Measurements from ENCODE around the gene TTC23. TPM values are rescaled to one million over a fixed set of nuclear protein-coding genes. Genes with fewer than 3 reads are reported as not detected.

Gene TTC23
- total RNA-seq, 1 experiment from 2014 or later = 13.4 TPM

DNA sequence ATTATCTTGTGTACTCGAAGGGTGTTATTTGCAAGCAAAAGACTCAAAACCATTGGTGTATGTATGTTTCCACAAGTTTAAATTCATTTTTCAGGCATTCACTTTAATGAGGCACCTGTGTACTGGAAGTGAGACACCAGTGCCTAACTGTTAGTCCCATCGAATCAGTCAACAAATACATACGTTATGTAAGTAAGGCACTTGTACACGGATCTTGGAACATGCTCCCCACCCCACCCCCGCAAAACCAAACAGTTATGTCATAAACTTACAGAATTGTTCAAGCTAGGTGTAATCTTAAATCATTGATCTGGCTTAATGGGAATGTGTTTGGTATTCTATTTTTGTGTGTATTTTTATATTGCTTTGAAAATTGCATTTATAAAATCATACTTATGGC is 19.1 kb upstream of the TTC23 start:
- Histone ChIP-seq H3K9me3 (ENCODE audit: low read depth, low read length, poor library complexity, severe bottlenecking) (no peaks in the 10 kb centered on the region), H3K36me3 (ENCODE audit: insufficient read depth, low read length, poor library complexity, severe bottlenecking) (no peaks in the 10 kb centered on the region), H3K27ac (ENCODE audit: low read depth, low read length, poor library complexity, severe bottlenecking) (no peak overlapping the region), H3K4me1 (ENCODE audit: insufficient read depth, low read length, poor library complexity, severe bottlenecking) (no peaks in the 10 kb centered on the region), H3K27me3 (replicated peaks; ENCODE audit: insufficient read depth, low read depth, low read length, poor library complexity) (no peaks in the 10 kb centered on the region), H3K4me3 (ENCODE audit: low read depth, low read length, poor library complexity, severe bottlenecking) (no peak overlapping the region)
- CTCF ChIA-PET = interaction anchor here (0.9 kb wide), 1 partner anchor 436 kb away, joined by 4 read pairs; no protein-coding TSS in a partner anchor
- no peak for TF ChIP-seq EZH2 (IDR thresholded peaks at IDR 0.05; ENCODE audit: borderline replicate concordance, low read depth, low read length, poor library complexity, severe bottlenecking)
- intact Hi-C loops (cut with micrococcal nuclease; ENCODE audit: unreplicated experiment) = no loop called here
- no TSS peak for BruUV-seq (replicated peaks)
- POLR2A ChIA-PET (ENCODE audit: low non-redundant PET) = no interaction called here
- no peak for DNase-seq (ENCODE audit: low spot score)

DNA sequence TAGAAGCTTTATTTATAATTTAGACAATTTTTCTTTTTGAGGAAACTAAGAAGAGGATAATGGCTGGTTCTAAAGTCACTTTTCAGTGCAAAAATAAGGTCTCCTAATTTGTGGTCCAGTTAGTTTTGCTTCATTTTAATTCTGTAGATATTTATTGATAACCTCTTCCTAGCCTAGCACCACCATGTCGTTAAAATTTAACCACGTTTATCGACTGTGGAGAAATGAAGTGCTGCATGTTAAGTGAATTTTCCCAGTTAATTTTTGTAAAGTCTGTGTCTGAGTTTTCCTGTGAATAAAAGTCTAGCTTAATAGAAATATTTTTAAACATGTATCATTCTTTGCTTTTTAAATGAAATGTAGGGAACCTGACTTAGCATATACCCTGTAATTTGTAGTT is 18.6 kb upstream of the TTC23 start:
- no peak overlapping the region for H3K4me3 ChIP-seq (ENCODE audit: low read depth, low read length, poor library complexity, severe bottlenecking)
- ChIA-PET CTCF (no interaction called here), POLR2A (ENCODE audit: low non-redundant PET) (no interaction called here)
- no peaks in the 10 kb centered on the region for H3K27me3 ChIP-seq (replicated peaks; ENCODE audit: insufficient read depth, low read depth, low read length, poor library complexity)
- no TSS peak for BruUV-seq (replicated peaks)
- H3K9me3 ChIP-seq (ENCODE audit: low read depth, low read length, poor library complexity, severe bottlenecking) = no peaks in the 10 kb centered on the region
- no peaks in the 10 kb centered on the region for H3K4me1 ChIP-seq (ENCODE audit: insufficient read depth, low read length, poor library complexity, severe bottlenecking)
- intact Hi-C loops (cut with micrococcal nuclease; ENCODE audit: unreplicated experiment) = no loop called here
- no peak for DNase-seq (ENCODE audit: low spot score)
- no peaks in the 10 kb centered on the region for H3K36me3 ChIP-seq (ENCODE audit: insufficient read depth, low read length, poor library complexity, severe bottlenecking)
- TF ChIP-seq, protein P1, sequence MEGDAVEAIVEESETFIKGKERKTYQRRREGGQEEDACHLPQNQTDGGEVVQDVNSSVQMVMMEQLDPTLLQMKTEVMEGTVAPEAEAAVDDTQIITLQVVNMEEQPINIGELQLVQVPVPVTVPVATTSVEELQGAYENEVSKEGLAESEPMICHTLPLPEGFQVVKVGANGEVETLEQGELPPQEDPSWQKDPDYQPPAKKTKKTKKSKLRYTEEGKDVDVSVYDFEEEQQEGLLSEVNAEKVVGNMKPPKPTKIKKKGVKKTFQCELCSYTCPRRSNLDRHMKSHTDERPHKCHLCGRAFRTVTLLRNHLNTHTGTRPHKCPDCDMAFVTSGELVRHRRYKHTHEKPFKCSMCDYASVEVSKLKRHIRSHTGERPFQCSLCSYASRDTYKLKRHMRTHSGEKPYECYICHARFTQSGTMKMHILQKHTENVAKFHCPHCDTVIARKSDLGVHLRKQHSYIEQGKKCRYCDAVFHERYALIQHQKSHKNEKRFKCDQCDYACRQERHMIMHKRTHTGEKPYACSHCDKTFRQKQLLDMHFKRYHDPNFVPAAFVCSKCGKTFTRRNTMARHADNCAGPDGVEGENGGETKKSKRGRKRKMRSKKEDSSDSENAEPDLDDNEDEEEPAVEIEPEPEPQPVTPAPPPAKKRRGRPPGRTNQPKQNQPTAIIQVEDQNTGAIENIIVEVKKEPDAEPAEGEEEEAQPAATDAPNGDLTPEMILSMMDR (conservative IDR thresholded peaks at IDR 0.05; ENCODE audit: low read depth, low read length) = no peak
- no peak for TF ChIP-seq EZH2 (IDR thresholded peaks at IDR 0.05; ENCODE audit: borderline replicate concordance, low read depth, low read length, poor library complexity, severe bottlenecking)
- H3K27ac ChIP-seq (ENCODE audit: low read depth, low read length, poor library complexity, severe bottlenecking) = no peak overlapping the region

DNA sequence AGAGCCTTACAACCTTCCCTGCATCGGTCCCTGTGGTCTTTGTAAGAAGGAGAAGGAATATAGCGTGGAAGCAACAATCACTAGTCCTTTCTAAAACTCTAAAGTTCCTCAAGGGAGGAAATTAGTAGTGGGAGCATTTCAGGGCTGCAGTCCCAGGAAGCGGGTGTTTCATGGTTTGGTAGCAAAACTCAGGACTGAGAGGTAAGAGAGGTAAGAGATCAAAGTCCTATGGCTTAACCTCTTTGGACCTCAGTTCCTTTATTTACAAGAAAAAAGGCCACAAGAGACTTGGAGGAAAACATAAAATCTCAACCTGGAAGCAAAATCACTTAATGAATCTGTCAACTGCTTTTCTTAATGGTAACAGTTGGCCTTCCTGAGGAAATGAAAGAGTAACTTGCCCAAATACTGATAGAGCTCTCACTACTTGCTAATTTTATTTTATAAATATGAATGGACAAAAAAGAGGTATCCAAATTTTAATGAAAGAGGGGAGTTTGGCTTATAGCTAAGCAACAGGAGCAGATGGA is 16.2 kb upstream of the TTC23 start:
- intact Hi-C loops (cut with micrococcal nuclease; ENCODE audit: unreplicated experiment) = no loop called here
- Histone ChIP-seq H3K4me1 (ENCODE audit: insufficient read depth, low read length, poor library complexity, severe bottlenecking) (no peaks in the 10 kb centered on the region), H3K9me3 (ENCODE audit: low read depth, low read length, poor library complexity, severe bottlenecking) (no peaks in the 10 kb centered on the region), H3K4me3 (ENCODE audit: low read depth, low read length, poor library complexity, severe bottlenecking) (no peak overlapping the region), H3K27ac (ENCODE audit: low read depth, low read length, poor library complexity, severe bottlenecking) (no peak overlapping the region), H3K27me3 (replicated peaks; ENCODE audit: insufficient read depth, low read depth, low read length, poor library complexity) (no peaks in the 10 kb centered on the region), H3K36me3 (ENCODE audit: insufficient read depth, low read length, poor library complexity, severe bottlenecking) (no peaks in the 10 kb centered on the region)
- BruUV-seq (replicated peaks) = no TSS peak
- ChIA-PET CTCF (no interaction called here), POLR2A (ENCODE audit: low non-redundant PET) (no interaction called here)
- no peak for DNase-seq (ENCODE audit: low spot score)
- TF ChIP-seq, protein P1 (conservative IDR thresholded peaks at IDR 0.05; ENCODE audit: low read depth, low read length) = no peak
- no peak for TF ChIP-seq EZH2 (IDR thresholded peaks at IDR 0.05; ENCODE audit: borderline replicate concordance, low read depth, low read length, poor library complexity, severe bottlenecking)

DNA sequence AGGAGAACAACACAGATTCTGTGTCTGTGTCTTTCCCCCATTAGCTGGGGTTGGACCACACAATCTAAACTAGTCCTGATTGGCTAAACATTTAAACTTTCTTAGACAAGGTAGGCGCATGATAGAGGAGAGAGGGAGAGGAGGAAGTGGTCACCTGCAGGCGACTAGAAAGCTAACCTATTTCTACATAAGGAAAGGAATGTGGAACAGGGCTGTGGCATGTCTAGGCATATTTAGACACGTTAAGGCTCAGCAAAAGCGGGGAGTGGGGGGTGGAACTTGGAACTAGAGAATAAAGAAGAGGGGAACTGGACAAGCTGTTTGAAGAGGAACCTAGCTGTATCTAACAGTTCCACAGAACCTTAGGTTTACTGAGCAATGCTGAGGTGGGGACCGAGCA is 14.7 kb upstream of the TTC23 start:
- ChIA-PET CTCF (interaction anchor here (0.7 kb wide), 1 partner anchor 8 kb away, joined by 3 read pairs; no protein-coding TSS in a partner anchor), POLR2A (ENCODE audit: low non-redundant PET) (no interaction called here)
- H3K27ac ChIP-seq (ENCODE audit: low read depth, low read length, poor library complexity, severe bottlenecking) = no peak overlapping the region
- no peaks in the 10 kb centered on the region for H3K9me3 ChIP-seq (ENCODE audit: low read depth, low read length, poor library complexity, severe bottlenecking)
- no peak overlapping the region for H3K4me3 ChIP-seq (ENCODE audit: low read depth, low read length, poor library complexity, severe bottlenecking)
- intact Hi-C loops (cut with micrococcal nuclease; ENCODE audit: unreplicated experiment) = no loop called here
- no peaks in the 10 kb centered on the region for H3K4me1 ChIP-seq (ENCODE audit: insufficient read depth, low read length, poor library complexity, severe bottlenecking)
- H3K27me3 ChIP-seq (replicated peaks; ENCODE audit: insufficient read depth, low read depth, low read length, poor library complexity) = no peaks in the 10 kb centered on the region
- no peaks in the 10 kb centered on the region for H3K36me3 ChIP-seq (ENCODE audit: insufficient read depth, low read length, poor library complexity, severe bottlenecking)
- DNase-seq (ENCODE audit: low spot score) = no peak
- no TSS peak for BruUV-seq (replicated peaks)
- TF ChIP-seq, protein P1 (conservative IDR thresholded peaks at IDR 0.05; ENCODE audit: low read depth, low read length) = no peak
